T-helper 22 cell (primary cell): ENCODE data around the gene PPP2R5D.
"Not testable (repeated sequence)": the region's sequence is repeated elsewhere in the genome, so short reads cannot be mapped to it uniquely, and the experiment has no call there.

ENCODE experiments used
- DNase-seq: peaks from one replicate; pipeline ENCODE4 v3.0.0-alpha.2; 2020; ENCODE audit warnings: low read depth

PPP2R5D gene

GRCh38 chr6:42984001-42984923, at the start of gene PPP2R5D:
PPP2R5D (plus strand) TSS chr6:42984570; CDS start chr6:42984678, 108 bp downstream.
- peak; percentile 95 for DNase-seq

GRCh38 chr6:42935322-42935721, 49.0 kb upstream of the PPP2R5D start:
- no peak for DNase-seq

- DNase-seq: no peak
These were observed 48.0 kb upstream of the PPP2R5D start for GRCh38 chr6:42936398-42936797.

- no peak for DNase-seq
These were observed 46.6 kb upstream of the PPP2R5D start for GRCh38 chr6:42937548-42938427.

GRCh38 chr6:42938428-42938796, 46.0 kb upstream of the PPP2R5D start:
- no peak for DNase-seq

- no peak for DNase-seq
These were observed 45.2 kb upstream of the PPP2R5D start for GRCh38 chr6:42938987-42939809.

- no peak for DNase-seq
These were observed 44.6 kb upstream of the PPP2R5D start for GRCh38 chr6:42939810-42940167.

GRCh38 chr6:42940493-42941045, 43.8 kb upstream of the PPP2R5D start:
- no peak for DNase-seq

GRCh38 chr6:42941356-42941755, 43.0 kb upstream of the PPP2R5D start:
- DNase-seq: not testable (repeated sequence)

- DNase-seq: no peak
These were observed 41.9 kb upstream of the PPP2R5D start for GRCh38 chr6:42942444-42942843.

GRCh38 chr6:42947950-42948349, 36.4 kb upstream of the PPP2R5D start:
- no peak for DNase-seq

GRCh38 chr6:42952389-42952788, 32.0 kb upstream of the PPP2R5D start:
- no peak for DNase-seq

GRCh38 chr6:42954405-42954804, 30.0 kb upstream of the PPP2R5D start:
- not testable (repeated sequence) for DNase-seq

- no peak for DNase-seq
These were observed 26.2 kb upstream of the PPP2R5D start for GRCh38 chr6:42958125-42958524.

GRCh38 chr6:42959917-42960242, 24.5 kb upstream of the PPP2R5D start:
- DNase-seq: no peak

GRCh38 chr6:42960243-42961019, 23.9 kb upstream of the PPP2R5D start, which contains the start of gene GNMT:
GNMT (plus strand) TSS chr6:42960754; CDS start chr6:42960768, 14 bp downstream.
- DNase-seq: peak; percentile 6

- no peak for DNase-seq
These were observed 23.3 kb upstream of the PPP2R5D start for GRCh38 chr6:42961020-42961470.

- DNase-seq: no peak
These were observed 22.3 kb upstream of the PPP2R5D start for GRCh38 chr6:42962096-42962495.

GRCh38 chr6:42962502-42963178, 21.7 kb upstream of the PPP2R5D start:
- no peak for DNase-seq

GRCh38 chr6:42963179-42963854, 21.1 kb upstream of the PPP2R5D start:
- DNase-seq: no peak
